Right lobe of liver (tissue), 6 donors: ENCODE measurements around the gene TRIP6. TPM values are rescaled to one million over a fixed set of nuclear protein-coding genes. Genes with fewer than 3 reads are reported as not detected.

Experiments used
- ATAC-seq, 4 donors: fragments of 200-7000 bp; cut with Tn5 transposase; one replicate each; pipeline ENCODE4 v1.9.1; 2020; ENCODE audit warnings: mild to moderate bottlenecking in 4 of 4, moderate library complexity in 4 of 4
- DNase-seq, 3 donors: peaks; one replicate each; pipeline ENCODE4 v3.0.0-alpha.2; 2020
- H3K27ac ChIP-seq, 3 donors: fragments of 200-600 bp; one replicate each; pipeline ENCODE4 v1.8.0; 2022
- H3K27me3 ChIP-seq, 2 donors: fragments of 200-600 bp; one replicate each; pipeline ENCODE4 v1.8.0; 2022
- H3K36me3 ChIP-seq, 4 donors: fragments of 200-600 bp; sonication (generic) in 1 of 4; one replicate each; pipeline versions ENCODE4 v1.5.1 to v1.8.0; 2017 to 2022; ENCODE audit warnings: control low read depth in 1 of 4
- H3K4me1 ChIP-seq, 4 donors: fragments of 200-600 bp; sonication (generic) in 1 of 4; one replicate each; pipeline versions ENCODE4 v1.5.1 to v1.8.0; 2017 to 2022; ENCODE audit warnings: control low read depth in 1 of 4
- H3K4me3 ChIP-seq, 3 donors: fragments of 200-600 bp; one replicate each; pipeline ENCODE4 v1.8.0; 2022
- H3K9me3 ChIP-seq, 4 donors: fragments of 200-600 bp; sonication (generic) in 1 of 4; one replicate each; pipeline versions ENCODE4 v1.5.1 to v1.8.0; 2017 to 2022; ENCODE audit warnings: control low read depth in 1 of 4
- CTCF ChIP-seq, 4 donors: fragments of 200-600 bp in 3 of 4; fragments of 450-650 bp in 1 of 4; IDR thresholded peaks; one replicate each; pipeline versions ENCODE4 v1.5.1 to v1.8.0; 2016 to 2022; ENCODE audit warnings: antibody characterized with exemption in 4 of 4, mild to moderate bottlenecking in 2 of 4
- POLR2A ChIP-seq: fragments of 450-650 bp; IDR thresholded peaks from one replicate; pipeline ENCODE4 v1.6.1; 2017; ENCODE audit warnings: antibody characterized with exemption, mild to moderate bottlenecking
- WGBS: methylation state at CpG from one replicate; pipeline ENCODE4 v1.1.6; 2018; ENCODE audit warnings: low coverage, low lambda C conversion rate; ENCODE audit not compliant: insufficient coverage; ENCODE audit errors: missing lambda C conversion rate; 5-methylcytosine and 5-hydroxymethylcytosine counted together
- intact Hi-C, 2 donors: fragments of 100-400 bp; cut with DNase I; formaldehyde crosslinking; loops; one replicate each; pipeline versions ENCODE4 v1.11.2 to v1.14.1; 2022
- total RNA-seq, 6 experiments: library from RNA; depleted of rRNA in 2 of 6; stranded (reverse); fragments of >200 nt in 2 of 6; fragmentation: NEBNext Ultra II Directional in 3 of 6; extraction: Animal tissue kit (Norgen Biotek cat#: 25700) in 3 of 6; gene quantifications; one replicate each; pipeline versions ENCODE4 v1.1.0 to v1.2.4, GENCODE V29; 2016 to 2023
- donor health status: DM: no; HTN: yes; CAD: no.
- donor health status: DM: no; HTN: no; CAD: no.
- donor health status: DM: no; HTN: no; CAD: no.
- donor health status: DM: no; HTN: yes; CAD: no.
- donor health status: DM: no; HTN: yes; CAD: no.

The TRIP6 gene
- total RNA-seq, 6 experiments from 2014 or later, result 21.4 to 58.6 (median 43.2) TPM

DNA sequence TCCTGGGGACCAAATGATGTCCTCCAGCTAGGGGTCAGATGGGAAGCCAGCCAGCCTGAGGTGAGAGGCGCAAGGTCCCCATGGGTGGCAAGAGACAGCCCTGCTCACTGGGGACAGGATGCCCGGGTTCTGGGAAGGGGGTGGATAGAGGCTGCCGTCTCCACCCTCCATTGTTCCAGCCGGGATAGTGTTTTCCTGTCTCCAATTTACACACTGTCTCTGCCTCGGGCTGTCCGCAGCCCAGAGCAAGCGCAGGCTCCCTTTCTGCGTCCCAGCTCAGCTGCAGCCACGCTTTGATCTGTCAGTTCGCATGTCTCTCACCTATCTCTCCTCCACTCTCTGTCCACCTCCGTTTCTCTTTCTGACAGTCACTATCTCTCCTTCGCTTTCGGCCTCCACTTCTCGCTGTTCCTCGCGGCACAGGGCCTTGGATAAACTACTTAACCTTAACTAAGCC, 41.9 kb upstream of the TRIP6 start:
- Histone ChIP-seq H3K4me3 (peak overlapping the region; percentile 69 to 84 (median 70)), H3K27ac (peak overlapping the region; percentile 20 to 79 (median 56)), H3K27me3 (no peaks in the 10 kb centered on the region), H3K9me3 (no peaks in the 10 kb centered on the region), H3K4me1 (peaks cover 0 to 52% (median 8%) of the 10 kb centered on the region in 4 donors), H3K36me3 (peaks cover 0 to 29% (median 8%) of the 10 kb centered on the region in 4 donors)
- ATAC-seq (peak; percentile 2 to 18 (median 14)), DNase-seq (peak; percentile 50 to 53 (median 51))
- 15% methylated on average over 11 of the region's 16 CpGs for WGBS
- intact Hi-C loops, result no loop called here
- no peak for TF ChIP-seq CTCF (IDR thresholded peaks at IDR 0.05)

GRCh38 chr7:100825751-100826513, 41.3 kb upstream of the TRIP6 start:
- Histone ChIP-seq H3K27me3 (no peaks in the 10 kb centered on the region), H3K9me3 (no peaks in the 10 kb centered on the region), H3K36me3 (peaks cover 0 to 22% (median 5%) of the 10 kb centered on the region in 4 donors), H3K4me3 (peak overlapping the region; percentile 69 to 84 (median 70)), H3K4me1 (peaks cover 0 to 59% (median 11%) of the 10 kb centered on the region in 4 donors), H3K27ac (peak overlapping the region; percentile 20 to 79 (median 56))
- intact Hi-C loops, result no loop called here
- ATAC-seq (peak in 1 of 4 donors; percentile 2), DNase-seq (peak in 1 of 3 donors; percentile 42)
- 9% methylated on average over 12 of the region's 17 CpGs for WGBS
- TF ChIP-seq CTCF (IDR thresholded peaks at IDR 0.05) (peak in 3 of 4 donors; percentile 11 to 36 (median 24)), POLR2A (no peak)

DNA sequence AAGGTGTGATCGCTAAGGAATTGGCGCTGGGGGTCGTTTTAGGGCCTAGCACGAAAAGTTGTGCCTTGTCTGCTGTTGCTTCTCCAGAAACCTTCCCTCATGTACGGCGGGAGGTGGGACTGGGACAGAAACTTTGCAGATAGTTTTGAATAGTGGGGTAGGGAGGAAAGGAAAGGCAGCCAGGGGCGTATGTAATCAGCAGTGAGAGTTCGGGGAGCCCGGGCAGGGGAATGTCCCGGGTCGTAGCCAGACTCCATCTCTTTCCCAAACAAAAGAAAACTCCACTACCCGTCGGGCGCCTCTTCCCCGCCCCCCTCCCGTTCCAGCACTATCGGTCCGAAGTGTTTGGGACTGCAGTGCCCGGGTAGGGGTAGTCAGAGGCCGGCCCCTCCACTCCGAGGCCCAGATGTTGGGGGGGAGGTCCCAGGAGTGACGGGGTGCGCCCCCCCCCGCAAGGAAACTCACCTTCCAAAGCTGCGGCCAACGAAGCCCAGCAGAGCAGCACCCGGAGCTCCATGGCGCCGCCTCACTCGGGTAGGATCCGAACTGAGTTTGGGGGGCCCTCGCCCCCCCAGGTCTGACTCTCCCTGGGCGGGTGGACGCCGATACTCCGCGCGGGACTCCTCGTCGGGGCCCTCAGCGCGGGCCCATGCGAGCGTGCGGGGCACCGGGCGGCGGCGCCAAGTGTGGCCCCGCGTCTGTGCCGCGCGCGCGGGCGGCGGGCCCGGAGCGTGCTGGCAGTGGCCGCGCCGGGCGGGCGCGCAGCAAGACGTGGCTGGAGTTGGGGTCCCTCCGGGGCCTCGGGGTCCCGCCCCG, 40.5 kb upstream of the TRIP6 start:
- intact Hi-C loops, result no loop called here
- H3K4me1 ChIP-seq, result peaks cover 0 to 65% (median 13%) of the 10 kb centered on the region in 4 donors
- peaks cover 0 to 18% (median 5%) of the 10 kb centered on the region in 4 donors for H3K36me3 ChIP-seq
- ATAC-seq (peak in 2 of 4 donors; percentile 0 to 1), DNase-seq (peak; percentile 49 to 63 (median 52))
- H3K9me3 ChIP-seq, result no peaks in the 10 kb centered on the region
- H3K4me3 ChIP-seq, result peak overlapping the region; percentile 69 to 84 (median 70)
- no peaks in the 10 kb centered on the region for H3K27me3 ChIP-seq
- peak overlapping the region; percentile 56 to 79 (median 63) for H3K27ac ChIP-seq
- TF ChIP-seq CTCF (IDR thresholded peaks at IDR 0.05) (no peak), POLR2A (no peak)
- 3% methylated on average over 9 of the region's 71 CpGs for WGBS

DNA sequence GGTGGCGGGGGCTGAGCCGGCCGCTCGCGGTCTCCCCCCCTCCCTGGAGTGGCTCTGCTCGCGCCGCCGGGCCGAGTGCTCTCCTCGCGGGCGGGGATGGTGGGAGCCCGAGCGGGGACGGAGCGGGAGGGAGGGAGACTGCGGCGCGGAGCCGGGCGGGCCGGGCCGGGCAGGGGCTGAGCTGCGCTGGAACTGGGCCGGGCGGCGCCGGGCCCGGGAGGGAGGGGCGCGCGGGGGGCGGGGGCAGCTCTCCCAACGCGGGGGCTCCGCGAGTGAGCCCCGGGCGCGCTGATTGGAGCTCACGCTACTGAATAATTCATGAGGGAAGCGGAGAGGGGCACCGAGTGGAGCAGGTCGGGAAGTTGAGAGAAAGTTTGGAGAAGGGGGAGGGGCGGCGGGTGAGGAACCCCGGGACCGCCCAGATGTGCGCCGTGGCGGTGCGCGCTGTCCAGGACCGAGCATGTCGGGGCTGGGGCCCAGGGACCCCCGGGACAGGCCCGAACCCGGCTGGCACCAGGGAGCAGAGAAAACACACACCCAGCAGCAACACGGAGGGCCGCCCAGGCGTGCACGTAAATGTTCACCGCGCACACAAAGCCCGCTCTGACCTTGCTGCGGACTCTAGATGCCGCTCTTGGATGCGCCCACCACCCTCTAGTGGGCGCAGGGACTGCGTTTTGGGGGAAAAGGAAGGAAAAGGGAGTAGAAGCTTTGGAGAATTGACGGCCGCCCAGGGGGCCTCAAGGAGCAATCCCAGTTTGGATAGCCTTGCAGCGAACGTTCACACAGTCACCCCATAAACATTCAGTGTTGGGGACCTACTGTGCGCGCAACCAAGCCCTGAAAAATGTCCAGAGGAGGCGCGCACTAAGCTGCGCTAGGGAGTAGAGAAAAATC, 39.6 kb upstream of the TRIP6 start, which contains the start of gene EPHB4:
Gene EPHB4 (minus strand): TSS at position 194 of the 897 bp plus-strand sequence. CDS start 493 bp downstream, outside the sequence.
- Histone ChIP-seq H3K9me3 (no peaks in the 10 kb centered on the region), H3K4me3 (peak within 1 kb of the TSS; percentile 69 to 84 (median 70)), H3K27ac (peak within 1 kb of the TSS; percentile 58 to 79 (median 63)), H3K36me3 (peaks cover 0 to 10% (median 5%) of the 10 kb centered on the region in 4 donors), H3K4me1 (peaks cover 0 to 64% (median 16%) of the 10 kb centered on the region in 4 donors), H3K27me3 (no peaks in the 10 kb centered on the region)
- peak; percentile 90 to 96 (median 95) for DNase-seq
- ATAC-seq, result peak; percentile 69 to 83 (median 74)
- TF ChIP-seq POLR2A (peak; percentile 39), CTCF (IDR thresholded peaks at IDR 0.05) (peak; percentile 22 to 36 (median 24))
- 2% methylated on average over 19 of the region's 80 CpGs for WGBS
- intact Hi-C loops, result no loop called here
